ENCODE data around the gene GAPVD1.
"Not testable (repeated sequence)": the region's sequence is repeated elsewhere in the genome, so short reads cannot be mapped to it uniquely, and the experiment has no call there.

Gene GAPVD1

DNA sequence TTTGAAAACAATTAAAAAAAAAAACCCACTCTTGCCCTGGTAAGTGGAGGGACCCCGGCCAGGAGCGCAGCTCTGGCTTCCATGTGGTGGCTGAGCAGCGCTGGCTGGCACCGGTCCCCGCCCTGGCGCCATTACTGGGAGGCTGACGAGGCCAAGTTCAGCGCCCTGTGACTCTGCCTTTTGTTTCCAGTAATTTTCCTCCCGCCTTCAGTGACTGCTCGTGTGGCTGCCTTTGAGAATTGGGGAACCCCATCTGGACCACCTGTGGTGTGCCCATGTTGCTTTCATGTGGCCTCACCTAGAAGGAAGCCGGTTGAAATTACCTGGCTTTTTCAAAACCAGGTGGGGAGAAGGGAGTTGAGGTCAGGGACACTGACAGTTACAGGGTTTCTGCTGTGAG lies 136.1 kb downstream of the GAPVD1 start:
- TF ChIP-seq ZFX (IDR thresholded peaks at IDR 0.05), result no peak
- TF ChIP-seq, protein P1, sequence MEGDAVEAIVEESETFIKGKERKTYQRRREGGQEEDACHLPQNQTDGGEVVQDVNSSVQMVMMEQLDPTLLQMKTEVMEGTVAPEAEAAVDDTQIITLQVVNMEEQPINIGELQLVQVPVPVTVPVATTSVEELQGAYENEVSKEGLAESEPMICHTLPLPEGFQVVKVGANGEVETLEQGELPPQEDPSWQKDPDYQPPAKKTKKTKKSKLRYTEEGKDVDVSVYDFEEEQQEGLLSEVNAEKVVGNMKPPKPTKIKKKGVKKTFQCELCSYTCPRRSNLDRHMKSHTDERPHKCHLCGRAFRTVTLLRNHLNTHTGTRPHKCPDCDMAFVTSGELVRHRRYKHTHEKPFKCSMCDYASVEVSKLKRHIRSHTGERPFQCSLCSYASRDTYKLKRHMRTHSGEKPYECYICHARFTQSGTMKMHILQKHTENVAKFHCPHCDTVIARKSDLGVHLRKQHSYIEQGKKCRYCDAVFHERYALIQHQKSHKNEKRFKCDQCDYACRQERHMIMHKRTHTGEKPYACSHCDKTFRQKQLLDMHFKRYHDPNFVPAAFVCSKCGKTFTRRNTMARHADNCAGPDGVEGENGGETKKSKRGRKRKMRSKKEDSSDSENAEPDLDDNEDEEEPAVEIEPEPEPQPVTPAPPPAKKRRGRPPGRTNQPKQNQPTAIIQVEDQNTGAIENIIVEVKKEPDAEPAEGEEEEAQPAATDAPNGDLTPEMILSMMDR (conservative IDR thresholded peaks at IDR 0.05), result no peak
- no peak overlapping the region for H3K27ac ChIP-seq

DNA sequence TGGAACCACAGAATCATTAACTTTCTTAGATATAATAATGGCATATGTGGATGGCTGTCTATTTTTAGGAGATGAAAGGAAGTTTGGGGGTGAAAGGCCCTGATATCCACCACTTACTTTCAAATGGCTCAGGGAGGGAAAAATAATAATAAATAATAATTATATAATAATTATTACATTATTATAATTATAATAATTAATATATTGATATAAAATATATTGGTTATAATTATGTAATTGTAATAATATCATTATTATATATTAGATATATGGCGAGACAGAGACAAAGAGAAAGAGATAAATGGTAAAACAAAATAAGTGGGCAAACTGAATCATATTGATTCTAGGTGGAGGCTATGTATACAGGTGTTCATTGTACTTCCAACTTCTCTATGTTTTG lies 136.6 kb downstream of the GAPVD1 start:
- TF ChIP-seq, protein P1 (conservative IDR thresholded peaks at IDR 0.05), result no peak
- TF ChIP-seq ZFX (IDR thresholded peaks at IDR 0.05), result no peak
- H3K27ac ChIP-seq, result no peak overlapping the region

DNA sequence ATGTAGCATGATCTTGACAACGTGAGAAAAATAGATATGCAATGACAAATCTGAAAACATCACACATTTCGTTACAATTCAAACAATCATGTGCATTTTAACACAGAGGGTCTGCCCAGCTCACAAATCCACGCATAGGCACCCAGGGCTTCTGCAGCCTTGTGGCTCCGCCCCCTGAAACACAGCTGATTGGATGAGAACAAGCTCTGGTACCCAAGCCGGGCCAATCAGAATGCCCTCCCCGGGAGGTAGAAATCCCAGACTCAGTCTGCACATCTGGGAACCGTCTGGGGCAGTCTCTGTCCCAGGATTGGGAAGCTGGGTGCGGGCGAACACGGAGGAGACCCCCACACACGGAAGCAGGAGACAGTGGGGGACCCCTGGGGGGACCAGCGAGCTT lies 137.5 kb downstream of the GAPVD1 start:
- no peak overlapping the region for H3K27ac ChIP-seq
- TF ChIP-seq ZFX (IDR thresholded peaks at IDR 0.05), result no peak
- TF ChIP-seq, protein P1 (conservative IDR thresholded peaks at IDR 0.05), result no peak

DNA sequence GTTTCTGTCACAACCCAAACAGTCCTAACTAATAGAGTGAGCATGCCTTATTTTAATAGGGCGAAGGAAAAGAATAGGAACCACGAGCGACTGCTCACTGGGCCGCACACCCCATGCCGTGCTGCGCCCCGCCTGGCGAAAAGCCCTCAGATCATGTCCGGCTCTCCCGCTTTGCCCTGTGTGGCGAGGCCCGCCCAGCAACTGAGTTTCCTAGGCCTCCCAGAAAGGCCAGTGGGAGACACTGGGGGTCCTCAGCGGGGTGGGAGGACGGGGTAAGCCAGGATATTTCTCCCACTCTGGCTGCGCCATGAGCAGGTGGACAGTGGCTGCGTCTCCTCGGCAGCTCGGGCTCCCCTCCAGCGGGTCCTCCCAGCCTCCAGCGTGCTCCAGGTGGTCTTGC lies 138.0 kb downstream of the GAPVD1 start:
- no peak overlapping the region for H3K27ac ChIP-seq
- TF ChIP-seq ZFX (IDR thresholded peaks at IDR 0.05), result no peak
- TF ChIP-seq, protein P1 (conservative IDR thresholded peaks at IDR 0.05), result no peak

DNA sequence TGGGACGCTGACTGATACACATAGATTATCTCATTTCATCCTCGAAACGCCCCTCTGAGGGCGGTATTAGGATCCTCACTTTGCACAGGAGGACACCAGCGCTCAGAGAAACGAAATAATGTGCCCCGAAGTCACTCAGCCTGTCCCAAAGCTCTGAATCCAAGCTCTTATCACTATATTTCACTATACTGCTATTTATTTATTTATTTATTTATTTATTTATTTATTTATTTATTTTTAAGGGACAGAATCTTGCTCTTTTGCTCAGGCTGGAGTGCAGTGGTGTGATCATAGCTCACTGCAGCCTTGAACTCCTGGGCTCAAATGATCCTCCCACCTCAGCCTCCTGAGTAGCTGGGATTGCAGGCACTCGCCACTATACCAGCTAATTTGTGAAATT lies 138.6 kb downstream of the GAPVD1 start:
- H3K27ac ChIP-seq, result not testable (repeated sequence)

DNA sequence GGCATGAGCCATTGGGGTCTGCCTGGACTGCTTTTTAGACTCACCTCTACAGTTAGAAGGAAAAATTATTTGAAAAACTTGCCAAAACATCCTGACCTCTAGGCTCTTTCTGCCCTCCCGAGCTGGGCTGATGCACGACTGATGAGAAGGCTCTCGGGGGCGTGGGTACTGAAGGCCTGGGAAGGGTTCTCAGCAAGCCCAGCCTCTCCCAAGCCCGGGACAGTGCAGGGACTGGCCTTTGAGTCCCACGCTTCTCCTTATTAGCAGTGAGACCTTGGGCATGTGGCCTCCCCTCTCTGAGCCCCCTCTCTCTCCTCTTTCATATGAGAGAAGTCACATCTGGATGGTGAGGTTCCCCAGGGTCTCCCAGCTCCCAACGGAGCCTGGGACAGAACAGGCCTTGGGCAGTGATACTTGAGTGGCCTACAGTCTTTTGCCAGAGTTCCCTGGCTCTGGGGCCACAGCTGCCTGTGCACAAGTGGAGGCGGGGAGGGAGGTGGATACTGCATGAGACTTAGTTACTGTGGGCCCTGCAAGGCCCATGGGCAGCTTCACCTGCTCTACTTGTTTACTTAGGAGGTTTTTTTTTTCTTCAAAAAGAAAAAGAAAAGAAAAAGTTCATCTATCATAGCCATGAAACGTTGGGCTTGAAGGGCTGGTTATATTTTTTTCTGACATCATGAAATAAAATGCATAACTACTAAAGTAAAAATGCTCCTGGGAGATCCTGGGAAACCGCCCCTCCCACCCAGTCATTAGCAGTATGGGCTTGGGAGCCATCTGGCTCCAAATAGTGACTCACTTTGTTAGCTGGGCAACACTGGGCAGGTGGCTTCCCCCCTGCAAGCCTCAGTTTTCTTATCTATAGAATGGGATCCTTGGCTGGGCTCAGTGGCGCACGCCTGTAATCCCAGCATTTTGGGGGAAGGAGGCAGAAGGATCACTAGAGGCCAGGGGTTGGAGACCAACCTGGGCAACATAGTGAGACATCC lies 139.4 kb downstream of the GAPVD1 start:
- no peak for TF ChIP-seq ZFX (IDR thresholded peaks at IDR 0.05)
- TF ChIP-seq, protein P1 (conservative IDR thresholded peaks at IDR 0.05), result no peak
- no peak overlapping the region for H3K27ac ChIP-seq

DNA sequence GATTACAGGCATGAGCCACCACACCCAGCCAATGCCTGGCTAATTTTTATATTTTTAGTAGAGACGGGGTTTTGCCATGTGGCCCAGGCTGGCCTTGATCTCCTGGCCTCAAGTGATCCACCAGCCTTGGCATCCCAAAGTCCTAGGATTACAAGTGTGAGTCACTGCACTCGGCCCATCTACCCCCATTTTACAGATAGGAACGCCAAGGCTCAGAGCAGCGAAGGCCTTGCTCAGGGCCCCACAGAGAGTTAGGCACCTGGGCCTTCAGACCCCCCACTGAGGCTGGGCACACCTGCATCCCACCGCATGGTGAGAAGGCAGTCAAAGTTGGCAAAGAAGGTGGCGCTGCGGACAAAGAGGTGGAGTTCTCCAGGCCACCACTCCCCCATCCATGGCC lies 143.1 kb downstream of the GAPVD1 start:
- no peak for TF ChIP-seq ZFX (IDR thresholded peaks at IDR 0.05)
- TF ChIP-seq, protein P1 (conservative IDR thresholded peaks at IDR 0.05), result no peak
- H3K27ac ChIP-seq, result no peak overlapping the region
